ENCODE measurements around the gene MAP4.
"Not testable (repeated sequence)": the region's sequence is repeated elsewhere in the genome, so short reads cannot be mapped to it uniquely, and the experiment has no call there.

MAP4 gene

DNA sequence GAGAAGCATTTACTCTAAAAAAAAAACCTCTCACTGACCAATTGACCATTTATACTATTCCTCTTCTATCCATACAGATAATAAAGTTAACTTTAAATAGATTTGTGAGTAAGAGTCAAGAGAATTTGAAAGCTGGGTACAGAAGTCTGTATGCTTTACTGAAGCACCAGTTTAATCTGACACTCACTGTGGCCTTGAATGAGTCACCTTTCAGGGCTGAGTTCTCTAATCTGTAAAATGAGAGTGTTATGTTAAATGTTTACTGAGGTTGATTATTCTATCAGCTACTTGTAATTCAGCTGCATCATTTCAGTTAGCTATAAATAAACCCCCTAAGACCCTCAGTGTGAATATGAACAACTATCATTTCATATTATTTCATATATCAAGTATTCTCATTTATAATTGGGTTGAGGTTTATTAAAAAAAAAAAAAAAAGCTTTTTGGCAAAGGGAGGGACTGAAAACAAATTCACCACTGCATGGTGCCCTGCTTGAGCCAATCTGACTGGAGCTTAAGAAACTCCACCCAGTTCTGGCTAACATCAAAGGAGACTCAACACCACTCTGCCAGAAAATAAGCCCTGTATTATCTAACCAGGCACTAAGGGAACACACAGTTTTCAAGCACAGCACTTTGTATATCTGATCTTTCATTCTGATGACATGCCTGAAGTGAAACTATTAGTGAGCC is 2.8 kb downstream of the MAP4 start:
- no peak for DNase-seq

- no peak for DNase-seq
Observed at GRCh38 chr3:48012659-48013058, 3.6 kb downstream of the MAP4 start.

- not testable (repeated sequence) for DNase-seq
Observed at GRCh38 chr3:48008066-48008465, 8.2 kb downstream of the MAP4 start.

DNA sequence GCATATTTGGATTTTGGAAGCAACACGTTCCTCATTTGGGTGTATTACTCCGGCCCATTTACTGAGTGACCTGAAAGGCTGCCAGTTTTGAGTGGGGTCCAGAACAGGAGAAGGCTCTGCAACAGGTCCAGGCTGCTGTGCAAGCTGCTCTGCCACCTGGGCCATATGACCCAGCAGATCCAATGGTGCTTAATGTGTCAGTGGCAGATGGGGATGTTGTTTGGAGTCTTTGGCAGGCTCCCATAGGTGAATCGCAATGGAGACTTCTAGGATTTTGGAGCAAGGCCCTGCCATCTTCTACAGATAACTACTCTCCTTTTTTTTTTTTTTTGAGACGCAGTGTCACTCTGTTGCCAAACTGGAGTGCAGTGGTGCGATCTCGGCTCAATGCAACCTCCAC is 8.9 kb downstream of the MAP4 start:
- DNase-seq = not testable (repeated sequence)

GRCh38 chr3:48006794-48007193 is 9.4 kb downstream of the MAP4 start:
- not testable (repeated sequence) for DNase-seq

DNA sequence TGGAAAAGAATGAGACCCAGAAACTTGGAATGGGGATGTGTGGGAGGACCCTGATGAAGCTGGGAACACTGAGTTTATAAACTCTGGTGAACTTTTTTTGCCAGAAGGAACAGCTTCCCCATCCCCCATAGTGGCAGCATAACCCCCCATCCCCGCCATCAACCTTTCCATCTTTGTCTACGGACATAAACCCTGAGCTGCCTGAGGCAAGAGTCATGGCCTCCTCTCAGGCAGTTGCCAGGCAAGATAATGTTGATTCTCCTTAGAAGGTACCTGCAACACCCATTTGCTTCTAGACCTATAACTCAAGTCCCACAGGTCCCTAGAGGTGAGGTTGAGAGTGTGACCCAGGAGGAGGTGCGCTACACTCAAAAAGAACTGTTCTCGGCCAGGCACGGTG is 11.5 kb downstream of the MAP4 start:
- DNase-seq = no peak

- DNase-seq = no peak
Observed at GRCh38 chr3:48002787-48003186, 13.4 kb downstream of the MAP4 start.

GRCh38 chr3:48001991-48002390 is 14.2 kb downstream of the MAP4 start:
- DNase-seq = no peak

DNA sequence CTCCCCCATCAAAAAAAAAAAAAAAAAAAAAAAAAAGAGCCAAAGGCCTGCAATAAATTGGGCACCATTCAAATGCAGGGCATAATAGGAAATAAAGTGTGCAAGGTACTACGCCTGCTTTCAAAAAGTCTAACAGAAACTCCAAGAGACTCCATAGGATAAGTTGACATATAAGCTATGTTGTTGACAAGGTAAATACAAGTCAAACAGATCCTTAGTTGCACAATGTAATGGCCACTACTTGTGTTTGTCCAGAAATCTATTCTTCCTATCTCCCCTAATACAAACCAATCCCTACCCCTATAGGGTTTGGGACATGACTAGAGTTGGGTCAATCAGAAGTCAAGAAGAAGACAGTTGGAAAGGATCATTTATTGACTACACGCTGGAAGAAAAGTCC is 16.0 kb downstream of the MAP4 start:
- no peak for DNase-seq

GRCh38 chr3:47996440-47996839 is 19.8 kb downstream of the MAP4 start:
- no peak for DNase-seq

DNA sequence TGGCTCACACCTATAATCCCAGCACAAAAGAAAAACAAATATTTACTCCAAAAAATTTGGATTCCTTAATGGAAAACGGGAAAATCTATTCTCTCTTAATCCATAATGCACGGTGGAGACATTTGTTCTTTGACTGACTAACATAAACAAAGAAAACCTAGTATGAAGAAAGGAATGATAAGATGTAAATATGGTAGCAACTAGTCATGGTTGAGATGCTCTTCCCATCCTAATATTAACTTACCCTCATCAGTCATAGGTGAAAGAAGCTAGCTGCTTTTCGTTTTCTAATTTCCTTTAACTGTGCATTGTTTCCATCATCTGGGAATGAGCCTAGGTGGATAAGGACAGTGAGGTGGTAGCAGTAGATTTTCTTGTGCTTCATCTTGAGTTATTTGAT is 22.0 kb downstream of the MAP4 start:
- DNase-seq = no peak

DNA sequence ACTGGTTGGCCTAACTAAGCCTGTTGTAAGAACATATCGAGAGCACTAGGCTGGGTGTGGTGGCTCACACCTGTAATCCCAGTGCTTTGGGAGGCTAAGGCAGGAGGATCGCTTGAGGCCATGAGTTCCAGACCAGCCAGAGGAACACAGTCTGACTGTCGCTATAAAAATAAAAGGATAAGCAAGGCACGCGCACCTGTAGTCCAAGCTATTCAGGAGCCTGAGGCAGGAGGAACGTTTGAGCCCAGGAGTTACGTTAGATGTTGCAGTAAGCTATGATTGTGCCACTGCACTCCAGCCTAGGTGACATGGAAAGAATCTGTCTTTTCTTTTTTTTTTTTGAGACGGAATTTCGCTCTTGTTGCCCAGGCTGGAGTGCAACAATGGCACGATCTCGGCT is 24.9 kb downstream of the MAP4 start:
- DNase-seq = no peak

DNA sequence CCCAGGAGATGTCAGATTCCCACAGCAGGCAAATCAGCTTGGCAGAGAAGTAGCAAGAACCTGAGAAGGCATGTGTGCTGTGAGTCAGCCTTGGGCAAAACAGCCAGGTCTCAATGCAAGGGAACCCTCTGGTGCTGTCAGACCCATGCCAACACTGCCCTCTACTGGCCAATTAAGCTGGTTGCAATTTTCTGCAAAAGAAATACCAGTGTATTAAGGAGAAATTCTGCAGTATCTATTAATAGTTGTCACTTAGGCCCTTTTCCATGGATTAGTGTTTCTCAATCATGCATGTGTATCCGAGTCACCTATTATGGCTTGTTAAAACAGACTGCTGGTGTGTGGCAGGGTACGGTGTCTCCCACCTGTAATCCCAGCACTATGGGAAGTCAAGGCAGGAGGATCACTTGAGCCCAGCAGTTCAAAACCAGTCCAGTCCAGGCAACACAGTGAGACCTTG is 26.2 kb downstream of the MAP4 start:
- peak; percentile 78 for DNase-seq

DNA sequence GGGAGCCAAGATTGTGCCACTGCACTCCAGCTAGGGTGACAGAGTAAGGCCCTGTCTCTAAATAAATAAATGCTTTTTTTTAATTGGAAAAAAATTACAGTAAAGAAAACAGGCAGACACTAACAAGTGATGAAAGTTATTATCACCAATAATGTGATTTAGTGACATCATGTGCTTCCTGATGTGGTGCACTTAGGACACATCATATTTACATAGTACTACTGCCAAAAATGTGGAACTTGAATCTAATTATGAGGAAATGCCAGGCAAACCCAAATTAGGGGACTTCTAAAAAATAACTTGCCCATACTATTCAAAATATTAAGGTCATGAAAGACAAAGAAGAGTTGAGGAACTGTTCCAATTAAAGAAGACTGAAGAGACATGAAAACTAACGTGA is 30.8 kb downstream of the MAP4 start:
- no peak for DNase-seq

DNA sequence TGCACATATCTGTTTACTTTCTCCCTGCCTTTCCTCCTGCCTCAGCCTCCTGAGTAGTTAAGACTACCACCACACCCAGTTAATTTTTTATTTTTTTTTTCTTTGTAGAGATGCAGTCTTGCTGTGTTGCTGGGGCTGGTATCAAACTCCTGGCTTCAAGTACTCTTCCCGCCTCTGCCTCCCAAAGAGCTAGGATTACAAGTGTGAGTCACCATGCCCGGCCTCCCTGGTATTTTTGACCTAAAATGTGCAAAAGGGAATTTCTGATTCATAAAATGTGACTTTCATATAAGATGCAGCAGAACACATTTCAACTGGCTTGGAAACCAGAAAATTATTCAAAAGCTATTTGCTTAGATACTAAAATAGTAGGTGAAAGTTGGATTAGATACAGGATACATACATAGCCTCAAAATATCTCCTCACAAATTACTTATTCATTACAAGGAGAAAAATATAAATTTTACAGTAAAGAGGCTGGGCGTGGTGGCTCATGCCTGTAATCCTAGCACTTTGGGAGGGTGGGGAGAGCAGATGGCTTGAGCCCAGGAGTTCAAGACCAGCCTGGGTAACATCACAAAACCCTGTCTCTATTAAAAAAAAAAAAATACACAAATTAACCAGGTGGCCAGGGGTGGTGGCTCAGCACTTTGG is 32.0 kb downstream of the MAP4 start:
- DNase-seq = no peak

DNA sequence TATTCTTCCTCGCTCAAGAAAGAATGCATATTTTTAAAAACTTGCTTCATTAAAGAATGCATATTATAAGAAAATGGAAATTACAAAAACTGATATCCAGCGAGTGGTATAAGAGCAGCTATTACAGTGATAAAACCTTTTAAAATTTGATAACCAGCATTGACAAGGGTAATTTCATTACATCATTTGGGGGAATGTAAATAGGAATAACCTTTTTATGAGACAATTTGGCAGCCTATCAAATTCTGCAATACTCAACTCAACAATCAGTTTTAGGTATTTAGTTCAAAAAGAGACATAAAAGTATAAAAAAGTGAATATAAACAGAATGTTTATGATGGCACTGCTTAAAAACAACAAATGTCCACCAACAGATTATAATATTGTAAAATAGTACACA is 35.4 kb downstream of the MAP4 start:
- DNase-seq = no peak

GRCh38 chr3:47979070-47979469 is 37.1 kb downstream of the MAP4 start:
- DNase-seq = no peak

GRCh38 chr3:47978386-47978785 is 37.8 kb downstream of the MAP4 start:
- no peak for DNase-seq

DNA sequence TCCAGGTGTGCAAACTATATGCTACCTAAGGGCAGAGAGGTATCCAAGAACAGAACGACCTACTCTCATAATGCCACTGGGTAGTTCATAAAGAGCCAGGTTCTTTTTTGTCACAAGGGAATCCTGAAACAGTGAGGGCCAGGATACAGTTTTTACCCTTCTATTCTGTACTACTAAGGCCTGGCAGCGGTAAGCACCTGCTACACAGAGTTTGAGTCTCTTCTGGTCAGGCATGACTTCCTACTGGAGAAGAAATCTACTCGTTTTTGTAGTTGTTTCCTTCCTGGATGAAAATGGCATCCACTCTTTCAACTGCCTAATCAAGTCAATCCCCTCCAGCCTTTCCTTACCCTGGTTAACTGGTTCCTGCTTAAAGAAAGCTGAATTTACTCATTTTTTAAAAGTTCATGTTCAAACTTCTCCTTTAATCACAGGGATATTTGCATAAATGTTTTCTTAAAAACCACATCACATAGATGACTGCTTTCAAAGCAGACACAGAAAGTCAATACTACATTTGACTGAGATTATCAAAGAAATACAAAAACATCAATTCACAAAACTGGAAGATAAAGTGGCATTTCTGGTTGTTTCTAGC is 40.0 kb downstream of the MAP4 start:
- DNase-seq = no peak

DNA sequence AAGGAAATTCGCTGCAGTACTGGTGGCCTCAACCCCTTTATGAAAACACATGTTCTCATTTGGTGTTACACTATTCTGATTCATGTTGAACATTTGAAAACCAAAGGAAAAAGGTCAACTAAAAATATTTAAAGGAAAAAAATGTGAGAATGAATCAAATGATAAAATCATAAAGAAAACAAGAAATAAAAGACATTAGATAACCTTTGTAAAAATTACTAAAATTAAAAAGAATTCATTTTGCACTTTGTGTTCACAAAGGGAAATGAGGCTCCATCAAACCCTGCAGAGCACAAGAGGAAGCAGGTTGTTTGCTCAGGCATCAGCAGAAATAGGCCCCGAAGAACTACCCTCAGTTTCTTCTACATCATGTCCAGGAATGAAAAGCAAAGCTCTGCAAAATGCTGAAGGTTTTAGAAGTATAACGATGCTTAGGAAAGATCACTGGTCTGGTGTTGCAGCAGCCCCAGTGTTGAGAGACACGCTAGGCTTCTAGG is 41.2 kb downstream of the MAP4 start:
- no peak for DNase-seq

DNA sequence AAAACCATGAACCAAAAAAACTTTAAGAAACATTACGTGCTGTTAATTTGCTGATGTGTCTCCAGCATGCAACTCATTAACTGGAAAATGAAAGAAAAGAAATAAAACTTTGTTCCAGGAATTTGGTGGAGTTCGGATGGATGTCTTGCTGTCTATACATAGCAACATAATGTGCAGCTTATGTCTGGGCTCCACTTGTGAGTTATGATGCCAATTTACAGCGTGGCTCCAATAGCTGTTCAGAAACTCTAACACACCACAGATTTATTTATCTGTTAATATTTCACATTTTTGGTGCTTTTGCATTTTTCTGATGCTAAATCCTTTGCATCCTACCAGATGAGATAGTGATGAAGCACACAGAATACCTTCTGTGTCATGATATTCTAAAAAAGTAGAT is 45.1 kb downstream of the MAP4 start:
- DNase-seq = no peak

DNA sequence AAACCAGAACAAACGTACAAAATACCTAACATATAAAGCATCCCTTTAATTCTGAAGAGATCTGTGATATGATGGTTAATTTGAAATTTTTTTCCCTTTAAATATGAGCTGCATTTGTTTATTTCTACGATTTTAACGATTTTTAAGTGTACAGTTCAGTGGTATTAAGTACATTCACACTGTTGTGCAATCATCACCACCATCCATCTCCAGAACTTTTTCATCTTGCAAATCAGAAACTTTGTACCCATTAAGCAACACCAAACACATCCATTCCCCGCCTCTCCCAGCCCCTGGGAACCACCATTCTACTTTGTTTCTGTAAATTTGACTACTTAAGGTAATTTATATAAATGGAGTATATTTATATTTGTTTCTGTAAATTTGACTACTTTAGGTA is 51.5 kb downstream of the MAP4 start:
- DNase-seq = no peak

GRCh38 chr3:47961815-47962606 is 54.2 kb downstream of the MAP4 start:
- peak; percentile 16 for DNase-seq
